HG02852 (cell line): Measurements from ENCODE around the gene TBC1D3H.
"Not testable (repeated sequence)": the region's sequence is repeated elsewhere in the genome, so short reads cannot be mapped to it uniquely, and the experiment has no call there.

Experiments
- ATAC-seq: cut with Tn5 transposase; IDR thresholded peaks from one replicate; pipeline ENCODE4 v1.9.1; 2021; ENCODE audit warnings: mild to moderate bottlenecking, moderate library complexity; ENCODE audit not compliant: unreplicated experiment

TBC1D3H gene

DNA sequence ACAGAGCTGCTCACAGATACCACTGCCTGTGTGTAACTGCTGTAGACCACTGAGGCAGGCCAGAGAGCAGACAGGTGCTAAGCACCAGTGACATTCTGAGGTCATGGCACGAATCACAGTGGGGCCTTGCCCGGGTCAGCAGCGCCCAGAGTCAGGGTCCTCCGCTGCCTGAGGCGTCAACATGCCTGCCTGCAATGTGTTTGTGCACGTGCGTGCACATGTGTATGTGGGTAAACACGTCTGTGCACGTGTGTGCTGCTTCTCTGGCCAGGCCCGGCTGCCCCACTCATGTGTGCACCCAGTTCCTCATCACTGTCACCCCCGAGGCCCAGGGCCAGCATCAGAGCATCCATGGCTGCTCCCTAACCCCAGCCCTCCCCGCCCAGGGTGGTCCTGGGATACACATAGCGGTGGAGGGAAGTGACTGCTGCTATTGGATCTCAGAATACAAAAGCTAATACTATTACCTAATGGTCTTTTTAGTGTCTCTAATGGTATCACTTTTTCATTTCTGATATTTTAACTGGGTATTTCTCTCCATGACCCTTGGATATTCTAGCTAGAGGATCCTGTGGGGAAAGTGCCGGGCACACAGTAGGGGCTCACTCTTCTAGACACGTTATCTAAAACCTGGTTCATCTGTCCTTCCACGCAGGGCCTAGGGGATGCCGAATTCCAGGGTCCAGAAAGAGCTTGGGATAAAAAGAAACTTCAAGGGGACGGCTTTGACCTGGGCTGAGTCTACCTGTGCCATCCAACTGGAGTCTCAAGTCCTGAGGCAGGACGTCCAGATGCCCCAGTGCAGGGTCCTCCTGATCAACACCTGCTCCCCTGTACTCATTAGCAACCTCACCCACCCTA is at the start of gene TBC1D3H:
Gene TBC1D3H (minus strand): TSS at position 51 of the 861 bp plus-strand sequence. CDS start 1,540 bp downstream, outside the sequence.
- not testable (repeated sequence) for ATAC-seq

- not testable (repeated sequence) for ATAC-seq
Measured at GRCh38 chr17:36428891-36429290, 40.7 kb upstream of the TBC1D3H start.

DNA sequence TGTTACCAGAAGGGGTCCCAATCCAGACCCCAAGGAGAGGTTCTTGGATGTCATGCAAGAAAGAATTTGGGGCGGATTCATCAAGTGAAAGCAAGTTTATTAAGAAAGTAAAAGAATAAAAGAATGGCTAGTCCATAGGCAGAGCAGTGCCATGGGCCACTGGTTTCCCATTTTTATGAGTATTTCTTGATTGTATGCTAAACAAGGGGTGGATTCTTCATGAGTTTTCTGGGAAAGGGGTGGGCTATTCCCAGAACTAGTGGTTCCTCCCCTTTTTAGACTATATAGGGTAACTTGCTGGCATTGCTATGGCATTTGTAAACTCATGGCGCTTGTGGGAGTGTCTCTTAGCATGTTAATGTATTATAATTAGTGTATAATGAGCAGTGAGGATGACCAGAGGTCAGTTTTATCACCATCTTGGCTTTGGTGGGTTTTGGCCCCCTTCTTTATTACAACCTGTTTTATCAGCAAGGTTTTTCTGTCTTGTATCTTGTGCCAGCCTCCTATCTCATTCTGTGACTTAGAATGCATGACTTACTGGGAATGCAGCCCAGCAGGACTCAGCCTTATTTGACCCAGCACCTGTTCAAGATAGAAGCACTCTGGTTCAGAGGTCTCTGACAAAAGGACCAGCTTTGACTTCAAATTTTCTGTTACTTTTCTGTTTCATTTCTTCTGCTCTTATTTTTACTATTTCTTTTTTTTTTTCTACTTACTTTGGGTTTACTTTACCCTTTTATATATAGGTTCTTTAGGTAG is 27.1 kb upstream of the TBC1D3H start:
- ATAC-seq = not testable (repeated sequence)

- not testable (repeated sequence) for ATAC-seq
Measured at GRCh38 chr17:36390943-36391645, 2.9 kb upstream of the TBC1D3H start.

DNA sequence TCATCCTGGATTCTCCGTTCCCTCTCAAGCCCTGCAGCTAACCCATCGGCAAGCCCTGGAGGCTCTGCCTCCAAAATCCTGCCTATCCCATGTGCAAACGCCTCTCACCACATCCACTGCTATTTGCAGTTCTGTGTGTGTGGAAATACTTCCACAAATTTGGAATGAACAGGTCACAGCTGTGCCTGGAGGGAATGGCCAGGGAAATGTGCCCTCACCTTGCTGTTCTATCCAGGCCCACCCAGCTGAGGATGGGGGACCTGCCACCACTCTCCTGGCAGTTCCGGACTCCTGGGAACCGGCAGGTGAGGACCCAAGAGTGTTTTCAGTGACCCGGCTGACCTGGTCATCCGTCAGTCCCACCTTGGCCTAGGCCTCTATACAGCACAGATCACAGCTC is 12.3 kb downstream of the TBC1D3H start:
- ATAC-seq = not testable (repeated sequence)

DNA sequence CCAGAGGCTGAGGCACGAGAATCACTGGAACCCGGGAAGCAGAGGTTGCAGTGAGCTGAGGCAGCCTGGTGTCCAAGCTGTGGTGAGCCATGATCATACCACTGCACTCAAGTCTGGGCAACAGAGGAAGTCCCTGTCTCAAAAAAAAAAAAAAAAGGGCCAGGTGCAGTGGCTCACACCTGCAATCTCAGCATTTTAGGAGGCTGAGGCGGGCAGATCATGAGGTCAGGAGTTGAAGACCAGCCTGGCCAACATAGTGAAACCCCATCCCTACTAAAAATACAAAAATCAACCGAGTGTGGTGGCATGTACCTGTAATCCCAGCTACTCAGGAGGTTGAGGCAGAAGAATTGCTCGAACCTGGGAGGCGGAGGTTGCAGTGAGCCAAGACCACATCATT is 25.7 kb downstream of the TBC1D3H start:
- ATAC-seq = not testable (repeated sequence)
